RCC 7860 (cell line): ENCODE measurements around the gene CD68.
A peak's percentile ranks its signal among the peaks of the same experiment; 100 is the strongest.

Experiments
- DNase-seq: peaks from one replicate; pipeline ENCODE4 v3.0.0-alpha.2; 2015; ENCODE audit warnings: low spot score
- FAIRE-seq: peaks from 2 replicates; lab custom pipeline; 2012; peaks lifted over from hg19 to GRCh38; lab: Jason Lieb, UNC

Gene CD68

DNA sequence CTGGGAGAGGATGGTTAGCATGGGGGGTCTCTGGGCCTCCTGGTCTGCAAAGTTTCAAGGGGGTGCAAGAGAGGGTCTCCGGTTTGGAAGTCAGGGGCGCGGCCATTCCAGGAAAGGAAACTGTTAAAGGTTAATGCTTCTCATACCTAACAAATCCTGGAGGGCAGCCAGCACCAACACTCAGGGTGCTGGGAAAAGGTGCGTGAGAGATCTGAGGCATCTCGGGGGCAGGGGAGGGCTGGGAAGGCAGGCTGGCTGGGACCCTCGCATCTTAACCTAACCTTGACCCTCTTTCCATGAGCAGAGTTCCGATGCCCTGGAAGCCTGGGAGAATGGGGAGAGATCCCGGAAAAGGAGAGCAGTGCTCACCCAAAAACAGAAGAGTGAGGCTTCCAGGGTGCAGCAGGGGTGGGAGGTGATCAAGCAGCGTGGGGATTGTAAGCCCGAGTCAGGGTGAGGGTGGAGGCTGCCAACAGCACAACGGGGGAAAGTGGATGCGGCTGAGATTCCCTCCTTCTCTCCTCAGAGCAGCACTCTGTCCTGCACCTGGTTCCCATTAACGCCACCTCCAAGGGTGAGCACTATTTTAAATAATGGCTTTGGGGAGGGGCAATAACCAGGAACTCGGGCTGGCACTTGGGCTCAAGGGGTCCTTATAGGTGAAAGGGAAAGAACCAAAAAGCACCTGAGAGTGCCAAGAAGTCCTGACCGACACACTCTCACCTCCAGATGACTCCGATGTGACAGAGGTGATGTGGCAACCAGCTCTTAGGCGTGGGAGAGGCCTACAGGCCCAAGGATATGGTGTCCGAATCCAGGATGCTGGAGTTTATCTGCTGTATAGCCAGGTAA, 19.9 kb upstream of the CD68 start:
- FAIRE-seq = no peak
- DNase-seq = no peak

DNA sequence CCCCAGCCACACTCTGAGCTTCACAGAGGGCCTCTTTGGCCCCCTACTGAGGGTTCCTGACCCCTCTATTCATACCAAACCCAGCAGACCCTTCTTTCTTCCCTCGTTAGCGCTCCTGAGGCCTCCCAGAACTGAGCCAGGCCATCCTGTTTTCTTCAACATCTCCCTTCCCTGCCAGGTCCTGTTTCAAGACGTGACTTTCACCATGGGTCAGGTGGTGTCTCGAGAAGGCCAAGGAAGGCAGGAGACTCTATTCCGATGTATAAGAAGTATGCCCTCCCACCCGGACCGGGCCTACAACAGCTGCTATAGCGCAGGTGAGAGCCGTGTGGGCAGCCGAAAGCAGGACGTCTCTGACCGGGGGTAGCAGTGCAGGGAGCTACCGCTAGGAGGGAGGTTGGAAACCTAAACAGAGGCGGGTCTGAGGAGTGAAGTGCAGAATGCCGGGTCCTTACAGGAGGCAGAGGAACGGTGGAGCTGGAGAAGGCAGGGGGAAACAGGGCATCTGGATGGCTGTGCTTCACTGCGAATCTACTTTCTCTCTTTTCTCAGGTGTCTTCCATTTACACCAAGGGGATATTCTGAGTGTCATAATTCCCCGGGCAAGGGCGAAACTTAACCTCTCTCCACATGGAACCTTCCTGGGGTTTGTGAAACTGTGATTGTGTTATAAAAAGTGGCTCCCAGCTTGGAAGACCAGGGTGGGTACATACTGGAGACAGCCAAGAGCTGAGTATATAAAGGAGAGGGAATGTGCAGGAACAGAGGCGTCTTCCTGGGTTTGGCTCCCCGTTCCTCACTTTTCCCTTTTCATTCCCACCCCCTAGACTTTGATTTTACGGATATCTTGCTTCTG, 19.0 kb upstream of the CD68 start:
- DNase-seq (no peak), FAIRE-seq (no peak)

DNA sequence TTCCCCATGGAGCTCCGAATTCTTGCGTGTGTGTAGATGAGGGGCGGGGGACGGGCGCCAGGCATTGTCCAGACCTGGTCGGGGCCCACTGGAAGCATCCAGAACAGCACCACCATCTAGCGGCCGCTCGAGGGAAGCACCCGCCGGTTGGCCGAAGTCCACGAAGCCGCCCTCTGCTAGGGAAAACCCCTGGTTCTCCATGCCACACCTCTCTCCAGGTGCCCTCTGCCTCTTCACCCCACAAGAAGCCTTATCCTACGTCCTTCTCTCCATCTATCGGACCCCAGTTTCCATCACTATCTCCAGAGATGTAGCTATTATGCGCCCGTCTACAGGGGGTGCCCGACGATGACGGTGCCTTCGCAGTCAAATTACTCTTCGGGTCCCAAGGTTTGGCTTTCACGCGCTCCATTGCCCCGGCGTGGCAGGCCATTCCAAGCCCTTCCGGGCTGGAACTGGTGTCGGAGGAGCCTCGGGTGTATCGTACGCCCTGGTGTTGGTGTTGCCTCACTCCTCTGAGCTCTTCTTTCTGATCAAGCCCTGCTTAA, 18.3 kb upstream of the CD68 start:
- DNase-seq = peak; percentile 69
- peak; percentile 22 for FAIRE-seq

DNA sequence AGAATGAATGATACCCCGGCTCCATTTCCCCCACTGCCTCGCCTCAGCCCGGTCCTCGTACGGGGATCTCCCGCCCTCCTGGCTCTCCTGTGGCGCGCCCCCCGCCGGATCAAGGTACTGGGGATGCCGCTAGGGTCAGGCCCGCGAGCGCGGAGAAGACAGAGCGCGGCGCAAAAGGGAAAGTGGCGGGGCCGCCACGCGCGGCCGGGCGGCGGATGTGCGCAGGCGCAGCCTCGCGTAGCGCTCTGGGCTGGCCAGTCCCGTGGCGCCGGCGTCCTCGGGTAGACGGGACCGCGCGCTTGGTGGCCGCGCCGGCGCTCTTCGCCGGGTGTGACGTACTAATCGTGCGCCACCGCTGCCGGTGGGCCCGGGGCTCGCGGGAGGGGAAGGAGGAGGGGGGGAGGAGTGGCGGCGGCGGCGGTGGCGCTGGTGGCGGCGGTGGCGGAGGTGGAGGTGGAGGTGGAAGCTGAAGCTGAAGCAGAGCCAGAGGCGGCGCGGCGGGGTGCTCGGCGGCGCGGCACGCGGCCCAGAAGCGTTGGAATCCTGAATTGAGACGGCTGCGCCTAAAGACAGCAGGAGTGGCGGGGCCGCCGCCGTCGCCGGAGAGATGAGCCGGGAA, 17.7 kb upstream of the CD68 start, which contains the start of gene SENP3:
SENP3 (plus strand) TSS at position 331 of the 619 bp plus-strand sequence. CDS start 1,158 bp downstream, outside the sequence.
- FAIRE-seq (no peak), DNase-seq (peak; percentile 62)

DNA sequence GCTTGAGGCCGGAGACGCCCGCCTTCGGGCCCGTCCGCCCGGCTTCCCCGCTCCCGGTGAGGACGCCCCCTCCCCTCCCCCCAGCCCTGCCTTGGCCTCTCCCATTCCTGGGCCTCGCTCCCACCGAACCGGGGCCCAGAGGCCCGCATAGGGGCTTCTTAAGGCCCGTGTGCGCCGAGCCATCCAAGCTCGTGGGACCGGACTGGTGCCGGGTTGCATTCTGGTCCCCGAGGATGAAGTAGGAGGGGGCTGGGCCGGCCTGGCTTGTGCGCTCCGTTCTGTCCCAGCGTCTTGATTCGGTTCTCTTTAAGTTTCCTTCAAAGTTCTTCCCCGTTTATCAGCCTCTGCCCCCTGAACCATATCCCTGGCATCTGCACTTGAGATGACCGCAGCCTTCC, 17.2 kb upstream of the CD68 start:
- FAIRE-seq (no peak), DNase-seq (no peak)

DNA sequence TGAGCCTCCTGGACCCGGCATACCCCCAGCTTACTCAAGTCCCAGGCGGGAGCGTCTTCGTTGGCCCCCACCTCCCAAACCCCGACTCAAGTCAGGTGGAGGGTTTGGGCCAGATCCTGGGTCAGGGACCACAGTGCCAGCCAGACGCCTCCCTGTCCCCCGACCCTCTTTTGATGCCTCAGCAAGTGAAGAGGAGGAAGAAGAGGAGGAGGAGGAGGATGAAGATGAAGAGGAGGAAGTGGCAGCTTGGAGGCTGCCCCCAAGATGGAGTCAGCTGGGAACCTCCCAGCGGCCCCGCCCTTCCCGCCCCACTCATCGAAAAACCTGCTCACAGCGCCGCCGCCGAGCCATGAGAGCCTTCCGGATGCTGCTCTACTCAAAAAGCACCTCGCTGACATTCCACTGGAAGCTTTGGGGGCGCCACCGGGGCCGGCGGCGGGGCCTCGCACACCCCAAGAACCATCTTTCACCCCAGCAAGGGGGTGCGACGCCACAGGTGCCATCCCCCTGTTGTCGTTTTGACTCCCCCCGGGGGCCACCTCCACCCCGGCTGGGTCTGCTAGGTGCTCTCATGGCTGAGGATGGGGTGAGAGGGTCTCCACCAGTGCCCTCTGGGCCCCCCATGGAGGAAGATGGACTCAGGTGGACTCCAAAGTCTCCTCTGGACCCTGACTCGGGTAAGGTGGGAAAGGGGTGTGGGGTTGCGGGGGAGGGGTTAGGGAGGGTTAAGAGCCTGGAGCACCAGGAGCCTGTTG, 16.1 kb upstream of the CD68 start:
- FAIRE-seq (no peak), DNase-seq (no peak)

DNA sequence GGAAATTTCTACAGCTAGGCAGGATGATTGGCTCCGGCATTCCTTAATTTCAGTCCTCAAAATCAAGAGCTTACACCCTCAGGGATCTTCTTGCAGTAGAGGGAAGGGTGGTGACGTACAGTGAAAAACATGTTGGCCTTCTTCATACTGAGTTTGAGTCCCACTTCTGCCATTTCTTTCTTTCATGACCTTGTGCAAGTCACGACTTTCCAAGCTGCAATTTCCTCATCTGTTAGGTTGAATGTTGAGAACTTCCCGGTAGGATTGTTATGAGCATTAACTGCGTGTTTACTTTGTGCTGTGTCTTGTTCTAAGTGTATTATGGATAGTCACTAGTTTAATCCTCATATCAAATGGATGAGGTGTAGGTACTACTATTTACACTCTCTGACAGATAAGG, 9.9 kb upstream of the CD68 start:
- FAIRE-seq = no peak

DNA sequence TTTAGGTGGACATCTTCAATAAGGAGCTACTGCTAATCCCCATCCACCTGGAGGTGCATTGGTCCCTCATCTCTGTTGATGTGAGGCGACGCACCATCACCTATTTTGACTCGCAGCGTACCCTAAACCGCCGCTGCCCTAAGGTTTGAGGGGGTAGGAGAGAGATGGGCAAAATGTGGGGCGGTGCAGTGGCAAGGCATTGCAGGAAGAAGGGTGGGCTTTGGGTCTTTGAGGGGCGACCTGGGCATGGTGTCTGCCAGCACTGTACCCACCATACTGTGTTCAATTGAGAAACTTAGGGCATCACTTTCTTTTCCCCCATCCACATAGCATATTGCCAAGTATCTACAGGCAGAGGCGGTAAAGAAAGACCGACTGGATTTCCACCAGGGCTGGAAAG, 9.1 kb upstream of the CD68 start:
- FAIRE-seq (no peak), DNase-seq (no peak)

More for the DNA sequence above, 9.9 kb upstream of the CD68 start:
- no peak for DNase-seq

DNA sequence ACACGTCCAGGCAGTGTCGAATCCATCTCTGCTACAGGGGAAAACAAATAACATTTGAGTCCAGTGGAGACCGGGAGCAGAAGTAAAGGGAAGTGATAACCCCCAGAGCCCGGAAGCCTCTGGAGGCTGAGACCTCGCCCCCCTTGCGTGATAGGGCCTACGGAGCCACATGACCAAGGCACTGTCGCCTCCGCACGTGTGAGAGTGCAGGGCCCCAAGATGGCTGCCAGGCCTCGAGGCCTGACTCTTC, 7.2 kb upstream of the CD68 start:
- no peak for FAIRE-seq

DNA sequence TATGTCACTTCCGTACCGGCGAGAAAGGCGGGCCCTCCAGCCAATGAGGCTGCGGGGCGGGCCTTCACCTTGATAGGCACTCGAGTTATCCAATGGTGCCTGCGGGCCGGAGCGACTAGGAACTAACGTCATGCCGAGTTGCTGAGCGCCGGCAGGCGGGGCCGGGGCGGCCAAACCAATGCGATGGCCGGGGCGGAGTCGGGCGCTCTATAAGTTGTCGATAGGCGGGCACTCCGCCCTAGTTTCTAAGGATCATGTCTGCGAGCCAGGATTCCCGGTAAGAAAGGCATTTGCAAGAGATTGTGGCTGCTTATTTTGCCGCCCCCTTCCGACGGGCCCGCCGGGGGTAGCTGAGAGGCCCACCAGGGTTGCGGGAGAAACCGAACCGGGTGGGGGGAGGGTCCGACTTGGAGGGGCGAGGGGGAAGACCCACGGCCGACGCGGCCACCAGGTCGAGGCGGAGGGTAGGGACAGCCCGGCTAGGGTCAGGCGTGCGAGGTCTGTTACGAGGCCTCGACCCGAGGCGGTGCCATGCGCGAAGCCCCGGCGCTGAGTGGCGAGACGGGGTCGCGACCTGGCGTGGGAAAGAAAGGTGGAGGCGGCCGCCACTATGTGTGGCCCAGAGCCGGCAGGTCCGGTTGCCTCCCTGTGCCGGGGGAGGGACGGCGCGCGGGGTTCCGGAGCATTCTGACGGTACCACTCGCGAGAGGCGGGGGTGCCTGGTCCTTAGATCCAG, 6.7 kb upstream of the CD68 start:
- peak; percentile 87 for FAIRE-seq
- DNase-seq = peak; percentile 98

More for the DNA sequence above, 7.2 kb upstream of the CD68 start:
- DNase-seq = no peak

DNA sequence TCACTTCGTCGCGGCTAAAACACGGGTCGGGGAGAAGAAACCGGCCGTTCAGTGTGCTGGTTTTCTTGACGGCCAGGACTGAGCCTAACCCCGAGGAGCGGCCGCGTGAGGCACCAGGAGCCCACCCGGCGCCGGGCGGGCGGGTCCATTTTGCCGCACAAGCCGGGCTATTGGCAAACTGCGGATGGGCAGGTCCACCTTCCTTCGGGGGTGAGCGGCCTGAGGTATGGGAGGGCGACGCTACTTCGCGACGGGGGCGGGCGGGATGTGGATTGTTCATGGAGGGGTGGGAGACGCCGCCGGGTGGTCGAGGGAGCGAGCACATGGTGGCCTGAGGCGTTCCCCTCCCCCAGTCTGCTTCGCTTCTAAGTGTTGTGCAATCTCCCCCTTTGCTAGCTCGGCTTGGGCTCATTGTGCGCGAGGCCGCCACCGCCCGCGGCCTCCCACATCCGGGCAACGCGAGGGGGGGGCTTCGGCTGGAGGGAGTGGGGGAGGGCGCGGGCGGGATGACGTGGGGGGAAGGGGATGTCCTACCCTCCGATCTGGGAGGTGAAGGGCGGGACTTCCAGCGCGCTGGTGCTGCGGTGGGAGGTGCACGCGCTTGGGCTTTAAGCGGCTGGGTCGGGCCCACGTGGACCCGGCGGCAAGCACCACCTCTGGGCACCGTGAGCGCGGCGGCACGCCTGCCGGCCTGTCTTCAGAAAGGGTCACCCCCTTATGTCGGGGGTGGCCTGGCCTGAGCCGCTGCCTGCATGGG, 5.9 kb upstream of the CD68 start:
- DNase-seq = peak; percentile 79
- FAIRE-seq = no peak

DNA sequence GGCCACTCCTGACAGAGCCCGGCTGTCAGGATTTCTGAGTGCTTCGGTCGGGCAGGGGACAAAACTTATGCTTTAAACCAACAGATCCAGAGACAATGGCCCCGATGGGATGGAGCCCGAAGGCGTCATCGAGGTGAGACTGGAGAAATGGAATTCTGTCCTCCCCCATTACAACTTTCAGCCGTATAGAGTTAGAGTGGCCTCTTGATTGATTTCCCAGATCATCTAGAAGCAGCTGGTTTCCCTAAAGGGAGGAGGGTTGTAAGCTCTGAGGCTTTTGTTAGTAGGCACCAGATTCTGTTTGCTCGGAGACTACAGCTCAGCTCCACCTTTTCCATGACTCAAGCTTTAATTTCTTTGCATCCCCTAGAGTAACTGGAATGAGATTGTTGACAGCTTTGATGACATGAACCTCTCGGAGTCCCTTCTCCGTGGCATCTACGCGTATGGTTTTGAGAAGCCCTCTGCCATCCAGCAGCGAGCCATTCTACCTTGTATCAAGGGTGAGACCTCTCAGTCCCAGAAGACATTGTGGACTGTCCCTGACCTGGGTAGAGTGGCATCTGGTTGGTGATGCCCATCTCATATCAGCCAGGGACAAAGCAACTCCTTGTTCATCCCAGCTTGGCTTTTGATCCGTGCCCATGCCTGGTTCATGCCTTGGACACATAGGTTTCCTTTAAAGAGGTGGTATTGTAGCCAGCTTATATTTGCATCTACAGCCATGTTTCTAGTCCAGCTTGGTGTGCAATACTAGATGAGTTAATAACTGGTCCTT, 5.1 kb upstream of the CD68 start:
- DNase-seq (no peak), FAIRE-seq (no peak)

DNA sequence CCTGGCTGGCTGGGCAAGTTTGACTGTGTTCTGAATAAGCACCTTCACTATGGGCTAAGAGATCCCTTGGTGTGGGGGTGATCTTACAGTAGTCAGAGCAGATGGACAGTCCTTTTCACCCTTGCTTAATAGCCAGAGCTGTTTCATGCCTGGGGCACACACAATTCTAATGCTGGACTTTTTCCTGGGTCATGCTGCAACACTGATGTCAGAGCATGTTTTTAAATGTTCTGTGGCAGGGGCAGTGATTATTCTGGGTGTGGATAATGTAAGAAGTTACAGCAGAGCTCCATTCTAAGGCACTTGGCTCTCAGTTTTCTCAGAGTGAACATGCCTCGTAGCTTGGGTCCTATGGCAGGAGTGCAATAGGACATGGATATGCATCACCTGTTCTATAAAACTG, 4.0 kb upstream of the CD68 start:
- DNase-seq (no peak), FAIRE-seq (no peak)

DNA sequence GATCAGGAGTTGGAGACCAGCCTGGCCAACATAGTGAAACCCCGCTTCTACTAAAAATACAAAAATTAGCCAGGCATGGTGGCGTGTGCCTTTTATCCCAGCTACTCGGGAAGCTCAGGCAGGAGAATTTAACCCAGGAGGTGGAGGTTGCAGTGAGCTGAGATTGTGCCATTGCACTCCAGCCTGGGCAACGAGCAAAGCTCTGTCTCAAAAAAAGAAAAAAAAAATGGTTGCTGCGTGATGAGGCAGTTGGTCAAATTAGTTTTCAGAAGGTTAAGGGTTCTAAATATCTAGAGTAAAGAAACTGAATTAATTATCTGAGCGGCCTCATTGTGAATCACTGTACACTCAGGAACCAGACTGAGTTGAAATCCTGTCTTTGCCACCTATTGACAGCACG, 3.5 kb upstream of the CD68 start:
- no peak for FAIRE-seq

DNA sequence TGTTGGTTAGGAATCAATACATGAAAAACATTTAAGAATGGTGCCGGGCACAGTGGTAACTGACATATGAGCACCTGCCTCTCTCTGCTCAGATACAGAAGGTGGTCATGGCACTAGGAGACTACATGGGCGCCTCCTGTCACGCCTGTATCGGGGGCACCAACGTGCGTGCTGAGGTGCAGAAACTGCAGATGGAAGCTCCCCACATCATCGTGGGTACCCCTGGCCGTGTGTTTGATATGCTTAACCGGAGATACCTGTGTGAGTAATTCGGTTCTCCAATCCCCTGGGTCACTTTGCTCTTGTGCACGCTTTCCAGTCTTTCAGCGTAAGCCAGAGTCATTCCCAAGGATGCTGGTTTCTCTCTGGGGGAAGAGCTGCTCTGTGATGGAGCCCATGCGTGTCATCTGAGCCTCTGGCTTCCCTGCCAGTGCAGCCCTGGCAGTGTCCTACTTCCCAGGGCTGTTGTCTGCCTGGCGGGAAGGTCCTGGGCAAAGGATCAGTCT, 3.0 kb upstream of the CD68 start:
- DNase-seq (no peak), FAIRE-seq (no peak)

More for the DNA sequence above, 3.5 kb upstream of the CD68 start:
- DNase-seq = no peak

DNA sequence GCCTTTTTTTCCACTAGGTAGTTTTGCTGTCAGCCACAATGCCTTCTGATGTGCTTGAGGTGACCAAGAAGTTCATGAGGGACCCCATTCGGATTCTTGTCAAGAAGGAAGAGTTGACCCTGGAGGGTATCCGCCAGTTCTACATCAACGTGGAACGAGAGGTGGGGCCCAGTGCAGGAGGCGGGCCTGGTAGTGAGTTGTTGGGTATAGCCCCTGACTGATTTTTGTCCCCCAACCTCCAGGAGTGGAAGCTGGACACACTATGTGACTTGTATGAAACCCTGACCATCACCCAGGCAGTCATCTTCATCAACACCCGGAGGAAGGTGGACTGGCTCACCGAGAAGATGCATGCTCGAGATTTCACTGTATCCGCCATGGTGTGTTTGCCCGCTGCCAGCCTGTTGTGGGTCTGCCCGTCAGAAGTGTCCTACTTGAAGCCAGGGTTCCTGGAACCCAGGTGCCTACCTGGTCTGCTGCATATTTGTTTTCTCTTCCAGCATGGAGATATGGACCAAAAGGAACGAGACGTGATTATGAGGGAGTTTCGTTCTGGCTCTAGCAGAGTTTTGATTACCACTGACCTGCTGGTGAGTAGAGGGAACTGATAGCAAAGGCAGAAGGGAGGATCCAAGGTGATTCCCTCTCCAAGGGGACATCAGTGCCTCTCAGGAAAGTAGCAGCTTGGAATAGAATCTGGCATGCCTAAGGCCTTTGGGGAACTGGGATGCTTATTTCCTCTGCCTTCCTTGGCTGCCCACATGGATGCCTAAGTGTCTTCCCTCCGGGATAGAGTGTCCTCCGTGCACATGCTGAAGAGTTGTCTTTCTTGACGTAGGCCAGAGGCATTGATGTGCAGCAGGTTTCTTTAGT, 1.9 kb upstream of the CD68 start:
- no peak for DNase-seq
- FAIRE-seq = no peak

DNA sequence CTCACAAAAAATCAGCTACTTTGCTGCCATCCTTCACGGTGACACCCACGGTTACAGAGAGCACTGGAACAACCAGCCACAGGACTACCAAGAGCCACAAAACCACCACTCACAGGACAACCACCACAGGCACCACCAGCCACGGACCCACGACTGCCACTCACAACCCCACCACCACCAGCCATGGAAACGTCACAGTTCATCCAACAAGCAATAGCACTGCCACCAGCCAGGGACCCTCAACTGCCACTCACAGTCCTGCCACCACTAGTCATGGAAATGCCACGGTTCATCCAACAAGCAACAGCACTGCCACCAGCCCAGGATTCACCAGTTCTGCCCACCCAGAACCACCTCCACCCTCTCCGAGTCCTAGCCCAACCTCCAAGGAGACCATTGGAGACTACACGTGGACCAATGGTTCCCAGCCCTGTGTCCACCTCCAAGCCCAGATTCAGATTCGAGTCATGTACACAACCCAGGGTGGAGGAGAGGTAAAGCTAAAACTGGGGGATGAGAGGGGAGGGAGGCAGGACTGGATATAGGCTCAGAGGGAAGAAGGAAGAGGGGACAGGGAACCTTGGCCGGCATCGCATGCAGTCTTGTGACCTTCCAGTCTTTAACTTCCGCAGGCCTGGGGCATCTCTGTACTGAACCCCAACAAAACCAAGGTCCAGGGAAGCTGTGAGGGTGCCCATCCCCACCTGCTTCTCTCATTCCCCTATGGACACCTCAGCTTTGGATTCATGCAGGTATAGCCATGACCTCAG, 581 bp downstream of the CD68 start:
- no peak for FAIRE-seq
- DNase-seq = no peak
